ENCODE data around the gene MRPS14. TPM values are rescaled to one million over a fixed set of nuclear protein-coding genes. Genes with fewer than 3 reads are reported as not detected.

Gene MRPS14
- polyA plus RNA-seq, 1 donor from 2014 or later = 49.5 TPM

DNA sequence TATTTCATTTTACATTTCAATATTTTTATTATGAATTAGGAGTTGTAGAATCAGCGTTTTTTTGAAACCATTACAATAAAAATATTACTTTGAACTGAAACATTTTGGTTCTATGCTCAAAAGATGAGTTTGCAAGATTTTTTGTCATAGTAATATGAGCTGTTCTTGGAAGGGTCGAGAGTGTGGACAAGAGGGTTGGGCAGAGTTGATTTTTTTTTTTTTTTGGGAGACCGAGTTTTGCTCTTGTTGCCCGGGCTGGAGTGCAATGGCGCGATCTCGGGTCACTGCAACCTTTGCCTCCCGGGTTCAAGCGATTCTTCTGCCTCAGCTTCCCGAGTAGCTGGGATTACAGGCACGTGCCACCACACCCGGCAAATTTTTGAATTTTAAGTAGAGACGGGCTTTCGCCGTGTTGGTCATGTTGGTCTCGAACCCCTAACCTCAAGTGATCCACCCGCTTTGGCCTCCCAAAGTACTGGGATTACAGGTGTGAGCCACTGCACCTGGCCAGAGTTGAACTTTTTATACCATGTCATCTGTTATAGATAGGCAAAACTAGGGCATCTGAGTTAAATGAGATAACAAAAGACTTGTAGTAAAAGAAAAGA lies 20.2 kb downstream of the MRPS14 start:
- Histone ChIP-seq H4K20me1 (ENCODE audit: insufficient read depth) (peaks cover 3% of the 10 kb centered on the region), H3K36me3 (ENCODE audit: insufficient read depth, low read length) (no peaks in the 10 kb centered on the region), H3K79me2 (replicated peaks; ENCODE audit: insufficient read depth, low read length) (peaks cover 43% of the 10 kb centered on the region), H3K9ac (ENCODE audit: low read length) (no peak overlapping the region), H3K4me2 (ENCODE audit: low read length) (no peak overlapping the region), H3K9me3 (ENCODE audit: low read length) (no peaks in the 10 kb centered on the region), H3K27ac (ENCODE audit: low read length) (no peak overlapping the region), H3K9me2 (ENCODE audit: insufficient read depth, low read length) (no peaks in the 10 kb centered on the region), H3K27me3 (ENCODE audit: insufficient read depth, low read depth, low read length) (no peaks in the 10 kb centered on the region), H3F3A (ENCODE audit: insufficient read depth, low read length, poor library complexity, severe bottlenecking) (peaks cover 3% of the 10 kb centered on the region), H3K4me3 (ENCODE audit: low read length) (no peak overlapping the region), H2AFZ (ENCODE audit: low read depth, low read length) (no peak overlapping the region)
- TF ChIP-seq, protein P1, sequence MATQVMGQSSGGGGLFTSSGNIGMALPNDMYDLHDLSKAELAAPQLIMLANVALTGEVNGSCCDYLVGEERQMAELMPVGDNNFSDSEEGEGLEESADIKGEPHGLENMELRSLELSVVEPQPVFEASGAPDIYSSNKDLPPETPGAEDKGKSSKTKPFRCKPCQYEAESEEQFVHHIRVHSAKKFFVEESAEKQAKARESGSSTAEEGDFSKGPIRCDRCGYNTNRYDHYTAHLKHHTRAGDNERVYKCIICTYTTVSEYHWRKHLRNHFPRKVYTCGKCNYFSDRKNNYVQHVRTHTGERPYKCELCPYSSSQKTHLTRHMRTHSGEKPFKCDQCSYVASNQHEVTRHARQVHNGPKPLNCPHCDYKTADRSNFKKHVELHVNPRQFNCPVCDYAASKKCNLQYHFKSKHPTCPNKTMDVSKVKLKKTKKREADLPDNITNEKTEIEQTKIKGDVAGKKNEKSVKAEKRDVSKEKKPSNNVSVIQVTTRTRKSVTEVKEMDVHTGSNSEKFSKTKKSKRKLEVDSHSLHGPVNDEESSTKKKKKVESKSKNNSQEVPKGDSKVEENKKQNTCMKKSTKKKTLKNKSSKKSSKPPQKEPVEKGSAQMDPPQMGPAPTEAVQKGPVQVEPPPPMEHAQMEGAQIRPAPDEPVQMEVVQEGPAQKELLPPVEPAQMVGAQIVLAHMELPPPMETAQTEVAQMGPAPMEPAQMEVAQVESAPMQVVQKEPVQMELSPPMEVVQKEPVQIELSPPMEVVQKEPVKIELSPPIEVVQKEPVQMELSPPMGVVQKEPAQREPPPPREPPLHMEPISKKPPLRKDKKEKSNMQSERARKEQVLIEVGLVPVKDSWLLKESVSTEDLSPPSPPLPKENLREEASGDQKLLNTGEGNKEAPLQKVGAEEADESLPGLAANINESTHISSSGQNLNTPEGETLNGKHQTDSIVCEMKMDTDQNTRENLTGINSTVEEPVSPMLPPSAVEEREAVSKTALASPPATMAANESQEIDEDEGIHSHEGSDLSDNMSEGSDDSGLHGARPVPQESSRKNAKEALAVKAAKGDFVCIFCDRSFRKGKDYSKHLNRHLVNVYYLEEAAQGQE (IDR thresholded peaks at IDR 0.05; ENCODE audit: borderline replicate concordance) = no peak
- TF ChIP-seq EP300 (conservative IDR thresholded peaks at IDR 0.05; ENCODE audit: poor library complexity, severe bottlenecking) (no peak), MXI1 (conservative IDR thresholded peaks at IDR 0.05; ENCODE audit: poor library complexity, severe bottlenecking) (no peak), POLR2AphosphoS5 (IDR thresholded peaks at IDR 0.05) (no peak), EZH2 (IDR thresholded peaks at IDR 0.05; ENCODE audit: borderline replicate concordance, insufficient read depth, low read length, poor library complexity, severe bottlenecking) (no peak), SMC3 (conservative IDR thresholded peaks at IDR 0.05; ENCODE audit: poor library complexity) (no peak), TAF1 (IDR thresholded peaks at IDR 0.05; ENCODE audit: low read depth) (no peak), RAD21 (conservative IDR thresholded peaks at IDR 0.05) (no peak)
- TF ChIP-seq, protein P2, sequence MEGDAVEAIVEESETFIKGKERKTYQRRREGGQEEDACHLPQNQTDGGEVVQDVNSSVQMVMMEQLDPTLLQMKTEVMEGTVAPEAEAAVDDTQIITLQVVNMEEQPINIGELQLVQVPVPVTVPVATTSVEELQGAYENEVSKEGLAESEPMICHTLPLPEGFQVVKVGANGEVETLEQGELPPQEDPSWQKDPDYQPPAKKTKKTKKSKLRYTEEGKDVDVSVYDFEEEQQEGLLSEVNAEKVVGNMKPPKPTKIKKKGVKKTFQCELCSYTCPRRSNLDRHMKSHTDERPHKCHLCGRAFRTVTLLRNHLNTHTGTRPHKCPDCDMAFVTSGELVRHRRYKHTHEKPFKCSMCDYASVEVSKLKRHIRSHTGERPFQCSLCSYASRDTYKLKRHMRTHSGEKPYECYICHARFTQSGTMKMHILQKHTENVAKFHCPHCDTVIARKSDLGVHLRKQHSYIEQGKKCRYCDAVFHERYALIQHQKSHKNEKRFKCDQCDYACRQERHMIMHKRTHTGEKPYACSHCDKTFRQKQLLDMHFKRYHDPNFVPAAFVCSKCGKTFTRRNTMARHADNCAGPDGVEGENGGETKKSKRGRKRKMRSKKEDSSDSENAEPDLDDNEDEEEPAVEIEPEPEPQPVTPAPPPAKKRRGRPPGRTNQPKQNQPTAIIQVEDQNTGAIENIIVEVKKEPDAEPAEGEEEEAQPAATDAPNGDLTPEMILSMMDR (IDR thresholded peaks at IDR 0.05; ENCODE audit: poor library complexity, severe bottlenecking) = no peak

DNA sequence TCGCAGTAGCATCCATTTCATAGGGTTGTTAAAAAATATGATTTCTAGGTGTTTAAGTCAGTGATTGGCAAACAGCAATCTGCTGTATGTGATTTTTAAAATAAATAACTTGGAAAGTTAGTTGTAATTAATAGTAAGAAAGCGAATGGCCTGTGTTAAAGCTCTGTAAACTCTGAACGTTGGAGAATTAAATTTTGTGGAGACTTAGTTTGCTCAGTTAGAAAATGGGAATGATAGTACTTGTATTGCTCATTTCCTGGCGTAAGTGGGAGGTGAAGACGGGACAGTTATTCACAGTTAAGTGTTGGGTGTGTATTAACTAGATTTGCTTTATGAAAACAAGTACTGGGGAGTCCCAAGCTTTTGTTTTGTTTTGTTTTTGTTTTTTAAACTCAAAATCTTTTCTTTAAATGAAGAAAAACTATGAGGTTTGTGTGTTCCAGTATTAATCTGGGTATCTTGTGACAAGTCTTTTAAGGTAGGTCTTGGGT lies 22.5 kb downstream of the MRPS14 start:
- TF ChIP-seq EZH2 (IDR thresholded peaks at IDR 0.05; ENCODE audit: borderline replicate concordance, insufficient read depth, low read length, poor library complexity, severe bottlenecking) (no peak), POLR2AphosphoS5 (IDR thresholded peaks at IDR 0.05) (no peak), EP300 (conservative IDR thresholded peaks at IDR 0.05; ENCODE audit: poor library complexity, severe bottlenecking) (no peak), SMC3 (conservative IDR thresholded peaks at IDR 0.05; ENCODE audit: poor library complexity) (no peak), TAF1 (IDR thresholded peaks at IDR 0.05; ENCODE audit: low read depth) (no peak)
- TF ChIP-seq, protein P1 (IDR thresholded peaks at IDR 0.05; ENCODE audit: borderline replicate concordance) = no peak
- Histone ChIP-seq H3K36me3 (ENCODE audit: insufficient read depth, low read length) (no peaks in the 10 kb centered on the region), H2AFZ (ENCODE audit: low read depth, low read length) (peak overlapping the region; percentile 65), H3K79me2 (replicated peaks; ENCODE audit: insufficient read depth, low read length) (peaks cover 40% of the 10 kb centered on the region), H3K27ac (ENCODE audit: low read length) (peak overlapping the region; percentile 88), H3K9me2 (ENCODE audit: insufficient read depth, low read length) (no peaks in the 10 kb centered on the region), H3K27me3 (ENCODE audit: insufficient read depth, low read depth, low read length) (no peaks in the 10 kb centered on the region), H3K4me3 (ENCODE audit: low read length) (peak overlapping the region; percentile 94), H3K9me3 (ENCODE audit: low read length) (no peaks in the 10 kb centered on the region), H3K4me2 (ENCODE audit: low read length) (peak overlapping the region; percentile 44), H4K20me1 (ENCODE audit: insufficient read depth) (peaks cover 3% of the 10 kb centered on the region), H3K9ac (ENCODE audit: low read length) (peak overlapping the region; percentile 90), H3F3A (ENCODE audit: insufficient read depth, low read length, poor library complexity, severe bottlenecking) (peaks cover 6% of the 10 kb centered on the region)

Data from neural cell (in vitro differentiated cells).